ENCODE data around the gene LRRC27. TPM values are rescaled to one million over a fixed set of nuclear protein-coding genes. Genes with fewer than 3 reads are reported as not detected.
A peak's percentile ranks its signal among the peaks of the same experiment; 100 is the strongest.

LRRC27 gene
- total and polyA plus RNA-seq, 2 donors (not counting 1 experiment from before 2014, with no cell fraction given): 23.6 to 25.6 TPM

DNA sequence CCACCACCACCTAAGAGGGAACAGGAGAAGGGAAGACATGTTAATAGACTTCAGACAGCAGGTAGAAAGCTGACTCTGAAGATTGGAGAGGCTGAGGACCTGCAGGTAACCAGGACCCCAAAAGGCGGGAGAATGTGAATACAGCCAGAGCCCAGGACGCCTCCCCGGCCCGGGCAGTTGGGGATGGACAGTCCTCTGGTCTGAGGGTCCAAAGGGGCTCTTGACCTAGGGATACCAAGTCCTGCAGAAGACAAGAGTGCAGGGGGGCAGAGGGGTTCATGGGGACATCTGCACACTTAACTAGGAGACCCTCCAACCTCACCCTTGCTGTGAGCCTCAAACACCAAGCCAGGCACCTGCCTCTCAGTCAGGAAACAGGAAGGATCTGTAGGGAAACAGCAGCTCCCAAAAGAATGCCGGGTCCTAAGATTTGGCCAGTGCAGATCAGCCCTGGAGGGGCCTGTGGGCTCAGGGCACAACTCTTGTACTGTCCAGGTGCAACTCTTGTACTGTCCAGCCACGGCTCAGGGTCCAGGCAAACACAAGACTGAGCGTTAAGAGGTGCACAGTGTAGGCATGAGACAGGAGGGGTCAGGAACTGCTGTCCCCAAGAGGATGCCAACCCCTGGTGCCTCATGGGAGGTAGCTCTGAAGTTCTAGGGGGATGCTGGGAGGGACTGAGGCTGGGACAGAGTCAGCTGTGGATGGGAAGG lies 22.0 kb upstream of the LRRC27 start:
- H3K4me3 Mint-ChIP-seq: peak overlapping the region; percentile 63
- CTCF ChIA-PET: no interaction called here
- H3K4me1 ChIP-seq (ENCODE audit: control insufficient read depth in 2 of 2, insufficient read depth in 2 of 2, low read length in 2 of 2): peaks cover 11% of the 10 kb centered on the region in 2 donors
- H3K4me1 Mint-ChIP-seq: peaks cover 11% of the 10 kb centered on the region
- peaks cover 0 to 25% (median 6%) of the 10 kb centered on the region in 4 experiments for H3K27me3 ChIP-seq (replicated peaks in 1 of 4; ENCODE audit: control extremely low read depth in 1 of 4, control insufficient read depth in 3 of 4, insufficient read depth in 4 of 4, low read length in 3 of 4)
- DNase-seq: no peak
- TF ChIP-seq, protein P1, sequence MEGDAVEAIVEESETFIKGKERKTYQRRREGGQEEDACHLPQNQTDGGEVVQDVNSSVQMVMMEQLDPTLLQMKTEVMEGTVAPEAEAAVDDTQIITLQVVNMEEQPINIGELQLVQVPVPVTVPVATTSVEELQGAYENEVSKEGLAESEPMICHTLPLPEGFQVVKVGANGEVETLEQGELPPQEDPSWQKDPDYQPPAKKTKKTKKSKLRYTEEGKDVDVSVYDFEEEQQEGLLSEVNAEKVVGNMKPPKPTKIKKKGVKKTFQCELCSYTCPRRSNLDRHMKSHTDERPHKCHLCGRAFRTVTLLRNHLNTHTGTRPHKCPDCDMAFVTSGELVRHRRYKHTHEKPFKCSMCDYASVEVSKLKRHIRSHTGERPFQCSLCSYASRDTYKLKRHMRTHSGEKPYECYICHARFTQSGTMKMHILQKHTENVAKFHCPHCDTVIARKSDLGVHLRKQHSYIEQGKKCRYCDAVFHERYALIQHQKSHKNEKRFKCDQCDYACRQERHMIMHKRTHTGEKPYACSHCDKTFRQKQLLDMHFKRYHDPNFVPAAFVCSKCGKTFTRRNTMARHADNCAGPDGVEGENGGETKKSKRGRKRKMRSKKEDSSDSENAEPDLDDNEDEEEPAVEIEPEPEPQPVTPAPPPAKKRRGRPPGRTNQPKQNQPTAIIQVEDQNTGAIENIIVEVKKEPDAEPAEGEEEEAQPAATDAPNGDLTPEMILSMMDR (IDR thresholded peaks at IDR 0.05): no peak
- TF ChIP-seq EZH2 (IDR thresholded peaks at IDR 0.05; ENCODE audit: borderline replicate concordance, insufficient read depth, low read depth, low read length, poor library complexity, severe bottlenecking): no peak
- H3K4me2 ChIP-seq (replicated peaks; ENCODE audit: low read depth, low read length, poor library complexity, severe bottlenecking): no peak overlapping the region
- H3K9me3 Mint-ChIP-seq (ENCODE audit: insufficient read depth): peaks cover 3% of the 10 kb centered on the region
- intact Hi-C loops (cut with micrococcal nuclease): loop anchor here (2.0 to 5.0 kb wide), 3 partner anchors 123 to 328 kb away; partner anchors contain the start of genes BNIP3 and DPYSL4
- H4K20me1 ChIP-seq (ENCODE audit: control insufficient read depth, insufficient read depth, low read length, poor library complexity, severe bottlenecking): no peaks in the 10 kb centered on the region
- ATAC-seq (ENCODE audit: low read depth): no peak
- no peaks in the 10 kb centered on the region for H3K79me2 ChIP-seq (ENCODE audit: control insufficient read depth, insufficient read depth, low read length)
- peaks cover 1 to 11% (median 2%) of the 10 kb centered on the region in 3 donors for H3K9me3 ChIP-seq (ENCODE audit: control extremely low read depth in 1 of 3, control insufficient read depth in 2 of 3, insufficient read depth in 1 of 3, low read length in 2 of 3)
- H2AFZ ChIP-seq (ENCODE audit: insufficient read depth, low read depth, low read length, poor library complexity, severe bottlenecking): no peak overlapping the region
- no peak overlapping the region for H3K9ac ChIP-seq (ENCODE audit: low read length)
- H3K27ac Mint-ChIP-seq: peak overlapping the region; percentile 15
- H3K27me3 Mint-ChIP-seq: peaks cover 12% of the 10 kb centered on the region
- POLR2A ChIA-PET: interaction anchor here (0.7 kb wide), 1 partner anchor 11 kb away, joined by 3 read pairs; no protein-coding TSS in a partner anchor
- H3K36me3 ChIP-seq (replicated peaks in 1 of 2; ENCODE audit: control extremely low read depth in 1 of 2, control insufficient read depth in 1 of 2, extremely low read depth in 1 of 2, insufficient read depth in 2 of 2, low read length in 1 of 2): no peaks in the 10 kb centered on the region
- WGBS (ENCODE audit: insufficient coverage): 88% methylated on average over 6 of the region's 7 CpGs
- H3K4me3 ChIP-seq (ENCODE audit: control extremely low read depth in 1 of 5, extremely low read depth in 1 of 5, insufficient read depth in 1 of 5, low read depth in 2 of 5, low read length in 4 of 5): no peak overlapping the region
- H3K27ac ChIP-seq (ENCODE audit: low read length in 2 of 2): no peak overlapping the region

DNA sequence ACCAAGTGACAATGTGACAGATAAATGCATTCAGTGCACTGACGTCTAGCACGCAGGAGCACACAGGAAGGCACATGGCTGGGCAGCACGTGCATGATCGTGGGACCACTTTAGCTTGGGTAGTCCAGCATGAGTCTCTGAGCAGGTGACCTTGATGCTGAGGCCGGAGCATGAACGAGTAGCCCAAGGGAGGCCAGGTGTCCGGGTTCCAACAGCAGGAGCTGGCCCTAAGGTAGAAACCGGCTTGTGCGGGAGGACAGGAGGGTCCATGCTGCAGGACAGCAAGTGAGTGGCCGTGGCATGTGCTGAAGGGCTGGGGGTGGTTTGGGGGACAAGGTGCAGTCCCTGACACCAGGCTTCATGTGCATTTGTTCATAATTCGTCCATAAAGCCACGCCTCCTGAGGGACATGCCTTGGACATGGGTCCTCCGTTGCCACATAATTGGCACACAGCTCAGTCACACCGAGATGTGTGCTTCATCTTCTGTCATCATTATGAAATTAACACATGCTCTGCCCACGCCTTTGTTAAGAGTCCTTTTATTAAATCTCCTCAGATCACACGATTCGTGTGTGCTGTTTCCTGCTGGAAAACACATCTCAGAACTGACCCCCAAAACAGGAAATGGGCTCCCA lies 21.2 kb upstream of the LRRC27 start:
- intact Hi-C loops (cut with micrococcal nuclease): no loop called here
- H2AFZ ChIP-seq (ENCODE audit: insufficient read depth, low read depth, low read length, poor library complexity, severe bottlenecking): no peak overlapping the region
- H3K9me3 ChIP-seq (ENCODE audit: control extremely low read depth in 1 of 3, control insufficient read depth in 2 of 3, insufficient read depth in 1 of 3, low read length in 2 of 3): peaks cover 1 to 11% (median 2%) of the 10 kb centered on the region in 3 donors
- TF ChIP-seq EZH2 (IDR thresholded peaks at IDR 0.05; ENCODE audit: borderline replicate concordance, insufficient read depth, low read depth, low read length, poor library complexity, severe bottlenecking): no peak
- TF ChIP-seq, protein P1 (IDR thresholded peaks at IDR 0.05): no peak
- DNase-seq: no peak
- no peaks in the 10 kb centered on the region for H3K36me3 ChIP-seq (replicated peaks in 1 of 2; ENCODE audit: control extremely low read depth in 1 of 2, control insufficient read depth in 1 of 2, extremely low read depth in 1 of 2, insufficient read depth in 2 of 2, low read length in 1 of 2)
- no peak overlapping the region for H3K4me3 ChIP-seq (ENCODE audit: control extremely low read depth in 1 of 5, extremely low read depth in 1 of 5, insufficient read depth in 1 of 5, low read depth in 2 of 5, low read length in 4 of 5)
- Mint-ChIP-seq H3K9me3 (ENCODE audit: insufficient read depth) (peaks cover 3% of the 10 kb centered on the region), H3K4me1 (peaks cover 11% of the 10 kb centered on the region), H3K4me3 (peak overlapping the region; percentile 63), H3K27me3 (peaks cover 9% of the 10 kb centered on the region), H3K27ac (peak overlapping the region; percentile 15)
- no peak overlapping the region for H3K4me2 ChIP-seq (replicated peaks; ENCODE audit: low read depth, low read length, poor library complexity, severe bottlenecking)
- H3K9ac ChIP-seq (ENCODE audit: low read length): no peak overlapping the region
- no peak for ATAC-seq (ENCODE audit: low read depth)
- H3K79me2 ChIP-seq (ENCODE audit: control insufficient read depth, insufficient read depth, low read length): no peaks in the 10 kb centered on the region
- 93% methylated on average over 17 of the region's 17 CpGs for WGBS (ENCODE audit: insufficient coverage)
- peaks cover 11% of the 10 kb centered on the region in 2 donors for H3K4me1 ChIP-seq (ENCODE audit: control insufficient read depth in 2 of 2, insufficient read depth in 2 of 2, low read length in 2 of 2)
- POLR2A ChIA-PET: interaction anchor here (0.7 kb wide), 1 partner anchor 12 kb away, joined by 3 read pairs; no protein-coding TSS in a partner anchor
- peaks cover 0 to 18% (median 4%) of the 10 kb centered on the region in 4 experiments for H3K27me3 ChIP-seq (replicated peaks in 1 of 4; ENCODE audit: control extremely low read depth in 1 of 4, control insufficient read depth in 3 of 4, insufficient read depth in 4 of 4, low read length in 3 of 4)
- CTCF ChIA-PET: no interaction called here
- H4K20me1 ChIP-seq (ENCODE audit: control insufficient read depth, insufficient read depth, low read length, poor library complexity, severe bottlenecking): no peaks in the 10 kb centered on the region
- no peak overlapping the region for H3K27ac ChIP-seq (ENCODE audit: low read length in 2 of 2)
